ENCODE data around the gene DAPK3. TPM values are rescaled to one million over a fixed set of nuclear protein-coding genes. Genes with fewer than 3 reads are reported as not detected.
A peak's percentile ranks its signal among the peaks of the same experiment; 100 is the strongest.
"Not testable (repeated sequence)": the region's sequence is repeated elsewhere in the genome, so short reads cannot be mapped to it uniquely, and the experiment has no call there.

Gene DAPK3
- polyA plus RNA-seq, 1 donor = 97.3 TPM

DNA sequence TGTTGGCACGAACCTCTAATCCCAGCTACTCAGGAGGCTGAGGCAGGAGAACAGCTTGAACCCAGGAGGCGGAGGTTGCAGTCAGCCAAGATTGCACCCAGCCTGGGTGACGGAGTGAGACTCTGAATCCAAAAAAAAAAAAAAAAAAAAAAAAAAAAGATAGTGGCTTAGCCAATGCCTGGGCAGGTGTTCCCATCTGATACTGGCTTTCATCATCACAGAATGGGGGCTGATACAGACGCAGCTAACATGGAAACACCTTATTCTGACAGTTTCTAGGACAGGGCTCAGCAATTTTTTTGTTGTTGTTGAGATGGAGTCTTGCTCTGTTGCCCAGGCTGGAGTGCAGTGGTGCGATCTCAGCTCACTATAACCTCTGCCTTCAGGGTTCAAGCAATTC is 29.9 kb upstream of the DAPK3 start:
- not testable (repeated sequence) for DNase-seq

DNA sequence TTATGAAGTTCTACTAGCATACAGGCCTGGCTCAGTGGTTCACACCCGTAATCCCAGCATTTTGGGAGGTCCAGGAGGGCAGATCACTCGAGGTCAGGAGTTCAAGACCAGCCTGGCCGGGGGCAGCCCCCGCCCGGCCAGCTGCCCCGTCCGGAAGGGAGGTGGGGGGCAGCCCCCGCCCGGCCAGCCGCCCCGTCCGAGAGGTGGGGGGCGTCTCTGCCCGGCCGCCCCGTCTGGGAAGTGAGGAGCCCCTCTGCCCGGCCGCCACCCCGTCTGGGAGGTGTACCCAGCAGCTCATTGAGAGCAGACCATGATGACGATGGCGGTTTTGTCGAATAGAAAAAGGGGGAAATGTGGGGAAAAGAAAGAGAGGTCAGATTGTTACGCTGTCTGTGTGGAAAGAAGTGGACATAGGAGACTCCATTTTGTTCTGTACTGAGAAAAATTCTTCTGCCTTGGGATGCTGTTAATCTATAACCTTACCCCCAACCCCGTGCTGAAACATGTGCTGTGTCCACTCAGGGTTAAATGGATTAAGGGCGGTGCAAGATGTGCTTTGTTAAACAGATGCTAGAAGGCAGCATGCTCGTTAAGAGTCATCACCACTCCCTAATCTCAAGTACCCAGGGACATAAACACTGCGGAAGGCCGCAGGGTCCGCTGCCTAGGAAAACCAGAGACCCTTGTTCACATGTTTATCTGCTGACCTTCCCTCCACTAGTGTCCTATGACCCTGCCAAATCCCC is 27.9 kb upstream of the DAPK3 start:
- not testable (repeated sequence) for DNase-seq

DNA sequence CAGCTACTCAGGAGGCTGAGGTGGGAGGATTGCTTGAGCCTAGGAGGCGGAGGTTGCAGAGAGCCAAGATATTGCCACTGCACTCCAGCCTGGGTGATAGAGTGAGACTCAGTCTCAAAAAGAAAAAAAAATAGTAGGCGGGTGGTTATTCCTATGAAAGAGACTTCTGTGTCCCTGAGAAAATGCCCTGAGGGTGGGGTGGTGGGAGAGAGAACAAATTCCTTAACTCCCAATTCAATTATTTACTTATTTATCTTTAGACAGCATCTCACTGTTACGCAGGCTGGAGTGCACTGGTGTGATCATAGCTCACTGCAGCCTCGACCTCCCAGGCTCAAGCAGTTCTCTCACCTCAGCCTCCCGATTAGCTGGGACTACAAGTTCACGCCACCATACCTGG is 24.7 kb upstream of the DAPK3 start:
- no peak for DNase-seq

DNA sequence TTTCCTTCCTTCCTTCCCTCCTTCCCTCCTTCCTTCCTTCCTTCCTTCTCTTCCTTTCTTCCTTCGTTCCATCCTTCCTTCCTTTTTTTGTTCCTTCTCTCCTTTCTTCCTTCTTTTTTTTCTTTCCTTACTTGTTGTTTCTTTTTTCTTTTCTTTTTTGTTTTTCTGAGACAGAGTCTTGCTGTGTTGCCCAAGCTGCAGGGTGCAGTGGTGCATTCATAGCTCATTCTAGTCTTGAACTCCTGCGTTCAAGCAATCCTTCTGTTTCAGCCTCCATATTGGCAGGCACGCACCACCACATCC is 19.9 kb upstream of the DAPK3 start:
- DNase-seq = no peak

DNA sequence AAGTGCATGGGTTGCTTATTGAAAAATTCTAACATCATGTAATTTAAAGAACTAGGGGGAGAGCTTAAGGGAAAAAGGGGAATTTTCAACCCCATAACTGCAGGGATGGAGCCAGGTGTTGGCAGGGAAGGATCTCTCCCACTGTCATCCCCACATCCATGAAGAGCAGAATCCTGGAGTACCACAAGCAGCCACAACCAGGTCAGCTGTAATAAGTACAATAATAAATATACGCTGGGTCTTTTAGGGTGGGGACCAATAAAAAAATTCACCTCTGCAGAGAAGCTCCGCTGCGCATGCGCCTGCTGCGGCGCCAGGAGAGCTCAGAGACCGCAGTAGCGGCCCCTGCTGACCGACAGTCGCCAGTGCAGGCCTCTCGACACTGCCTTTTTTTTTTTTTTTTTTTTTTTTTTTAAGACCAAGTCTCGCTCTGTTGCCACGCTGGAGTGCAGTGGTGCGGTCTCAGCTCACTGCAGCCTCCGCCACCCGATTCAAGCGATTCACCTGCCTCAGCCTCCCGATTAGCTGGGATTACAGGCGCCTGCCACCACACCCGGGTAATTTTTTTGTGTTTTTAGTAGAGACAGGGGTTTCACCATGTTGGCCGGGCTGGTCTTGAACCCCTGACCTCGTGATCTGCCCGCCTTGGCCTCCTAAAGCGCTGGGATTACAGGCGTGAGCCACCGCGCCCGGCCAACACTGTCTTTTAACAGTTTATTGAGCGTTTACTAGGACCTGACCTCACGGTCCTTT is 16.9 kb upstream of the DAPK3 start:
- peak; percentile 92 for DNase-seq

DNA sequence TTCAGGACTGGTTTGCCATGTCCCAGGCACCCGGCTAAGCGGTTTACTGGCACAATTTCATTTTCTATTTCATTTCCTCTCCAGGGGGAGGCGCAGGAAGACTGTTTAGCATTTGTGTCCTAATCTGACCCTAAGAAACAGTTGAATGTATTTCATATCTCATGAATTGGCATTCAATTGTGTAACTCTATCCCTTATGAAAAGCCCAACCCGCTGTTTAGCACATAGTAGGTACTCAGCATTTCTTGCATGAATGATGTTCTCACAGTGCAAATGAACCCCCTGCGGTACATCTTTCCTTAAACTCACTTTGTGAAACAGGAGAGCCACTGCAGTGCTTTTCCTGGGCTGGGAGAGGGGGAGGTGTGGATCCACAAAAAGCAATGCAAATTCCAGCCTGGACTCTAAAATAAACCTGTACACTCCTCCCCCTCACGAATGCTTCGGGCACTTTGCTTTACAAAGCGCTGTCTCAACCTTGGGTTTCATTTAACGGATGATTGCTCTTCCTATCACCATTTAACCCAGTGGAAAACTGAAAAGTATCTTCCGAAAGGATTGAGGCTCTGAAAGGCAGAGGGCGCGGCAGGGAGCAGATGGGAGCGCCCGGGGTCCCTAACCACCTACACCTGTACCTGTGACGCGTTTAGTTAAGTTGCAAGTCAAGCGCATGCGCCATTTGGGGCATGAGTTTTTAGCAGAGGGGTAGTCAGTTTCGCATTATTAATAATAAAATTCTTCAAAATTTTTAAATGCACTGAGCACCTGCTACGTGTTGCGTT is 15.6 kb upstream of the DAPK3 start:
- no peak for DNase-seq

DNA sequence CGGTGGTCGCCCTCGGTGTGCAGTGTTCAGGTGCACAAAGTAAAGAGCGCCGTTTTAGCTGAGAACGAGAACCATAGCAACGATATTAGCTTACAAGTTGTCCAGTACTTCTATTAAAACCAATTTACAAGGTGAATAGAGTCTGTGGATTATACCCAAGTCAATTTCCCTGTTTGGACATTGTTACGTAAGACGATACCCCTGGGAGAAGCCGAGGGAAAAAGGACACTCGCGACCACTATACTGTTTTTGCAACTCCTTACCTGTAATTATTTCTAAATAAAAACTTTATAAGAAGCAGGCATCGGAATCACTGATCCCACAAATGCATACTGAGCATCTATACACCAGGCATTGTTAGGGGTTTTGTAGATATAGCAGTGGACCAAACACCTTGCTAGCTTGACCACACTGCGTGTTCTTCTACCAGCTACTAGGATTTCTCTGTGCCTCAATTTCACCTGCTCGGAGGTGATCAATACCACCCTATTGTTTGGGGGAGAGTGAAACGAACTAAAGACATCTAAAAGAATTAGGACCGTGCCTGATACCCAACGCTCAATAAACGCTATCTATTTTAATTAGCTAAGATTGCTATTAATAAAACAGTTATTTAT is 14.9 kb upstream of the DAPK3 start:
- no peak for DNase-seq

DNA sequence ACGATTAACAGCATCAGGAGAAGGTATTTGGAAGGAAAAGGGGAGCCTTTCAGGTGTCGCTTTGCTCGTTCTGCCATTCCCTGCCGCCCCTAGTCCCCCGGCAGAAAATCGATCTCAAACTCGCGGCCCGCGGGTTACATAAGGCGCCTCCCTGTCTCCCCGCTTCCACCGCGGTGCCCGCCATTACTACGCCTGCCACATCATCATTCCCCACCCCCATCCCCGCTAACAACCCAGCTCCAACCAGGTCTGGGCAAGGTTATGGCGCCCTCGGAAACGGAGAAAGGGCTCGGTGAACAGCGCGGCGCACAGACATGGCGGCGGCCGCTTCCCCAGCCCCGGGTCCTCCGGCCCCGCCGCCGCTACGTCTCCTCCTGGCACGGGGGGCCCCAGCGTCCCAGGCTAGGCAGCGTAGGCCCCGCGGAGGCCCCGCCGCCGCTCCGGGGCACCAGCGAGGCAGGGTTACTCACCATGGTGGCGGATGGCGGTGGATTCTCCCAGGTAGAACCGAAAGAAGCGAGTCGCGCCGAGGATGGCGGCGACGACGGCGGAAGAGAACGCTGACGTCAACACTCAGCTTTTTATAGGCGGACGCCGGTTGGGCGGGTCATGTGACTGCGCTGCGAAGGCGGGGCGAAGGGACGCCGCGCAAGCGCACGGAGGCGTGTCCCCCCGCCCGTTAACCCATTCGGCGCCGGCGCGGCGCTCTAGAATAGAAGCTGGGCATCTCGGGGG is 14.2 kb upstream of the DAPK3 start, which contains the start of gene EEF2:
EEF2 (minus strand) TSS at position 556 of the 735 bp plus-strand sequence; CDS start at position 473, 83 bp downstream.
- peak; percentile 95 for DNase-seq

DNA sequence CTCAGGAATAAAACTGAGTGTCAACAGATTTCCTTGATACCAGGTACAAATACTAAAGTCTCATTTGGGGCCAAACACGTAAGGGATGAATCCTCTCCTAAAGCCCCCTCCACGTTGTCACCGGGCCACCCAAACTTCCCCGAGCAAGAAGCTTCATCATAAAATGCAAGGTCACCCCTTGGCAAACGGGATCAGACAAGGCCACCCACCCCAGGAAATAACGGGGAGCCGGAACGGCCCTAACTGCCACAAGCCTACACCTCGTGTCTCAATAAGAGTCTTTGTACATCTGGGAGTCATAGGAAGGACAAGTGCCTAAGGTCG is 13.6 kb upstream of the DAPK3 start:
- DNase-seq = no peak

DNA sequence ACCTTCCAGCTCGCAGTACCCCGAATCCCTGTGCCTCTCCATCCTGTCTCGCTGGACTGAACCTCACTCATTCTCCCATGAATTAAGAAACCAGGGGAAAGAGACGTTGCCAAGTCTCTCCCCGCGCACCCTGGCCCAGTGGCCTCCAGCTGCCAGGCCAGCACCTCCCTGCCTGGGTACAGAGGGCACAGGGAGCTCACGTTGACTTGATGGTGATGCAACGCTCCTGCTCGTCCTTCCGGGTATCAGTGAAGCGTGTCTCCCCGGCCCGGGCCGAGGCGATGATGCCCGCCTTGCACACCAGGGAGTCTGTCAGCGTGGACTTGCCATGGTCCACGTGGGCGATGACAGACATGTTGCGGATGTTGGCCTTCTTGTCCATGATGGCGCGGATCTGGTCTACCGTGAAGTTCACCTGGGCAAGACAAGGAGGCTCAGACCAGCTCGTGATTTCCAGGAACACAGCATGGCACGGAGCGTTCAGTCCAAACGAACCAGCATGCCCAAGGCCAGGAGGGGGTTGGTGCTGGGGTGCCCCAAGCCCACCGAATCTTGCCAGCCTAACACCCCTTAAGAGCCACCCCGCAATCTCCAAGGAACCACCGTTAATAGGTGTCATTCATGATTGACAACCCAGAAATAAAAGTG is 13.2 kb upstream of the DAPK3 start:
- DNase-seq = no peak

DNA sequence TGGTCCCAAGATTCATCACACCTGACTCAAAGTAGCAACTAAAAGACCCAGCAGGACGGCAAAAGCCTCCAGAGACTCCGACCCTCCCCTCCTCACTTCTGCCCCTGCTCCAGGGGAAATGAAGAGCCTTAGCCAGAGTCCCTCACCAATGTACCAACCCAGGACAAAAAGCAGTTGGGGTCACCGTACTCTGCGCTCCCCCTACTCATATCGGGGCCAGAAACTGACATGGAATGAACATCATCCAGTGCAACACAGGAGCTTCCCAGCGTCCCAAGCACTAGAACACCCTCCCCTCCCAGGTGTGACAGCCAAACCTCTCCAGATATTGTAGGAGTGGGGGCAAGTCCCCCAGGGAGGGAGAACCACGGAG is 12.6 kb upstream of the DAPK3 start:
- DNase-seq = no peak

DNA sequence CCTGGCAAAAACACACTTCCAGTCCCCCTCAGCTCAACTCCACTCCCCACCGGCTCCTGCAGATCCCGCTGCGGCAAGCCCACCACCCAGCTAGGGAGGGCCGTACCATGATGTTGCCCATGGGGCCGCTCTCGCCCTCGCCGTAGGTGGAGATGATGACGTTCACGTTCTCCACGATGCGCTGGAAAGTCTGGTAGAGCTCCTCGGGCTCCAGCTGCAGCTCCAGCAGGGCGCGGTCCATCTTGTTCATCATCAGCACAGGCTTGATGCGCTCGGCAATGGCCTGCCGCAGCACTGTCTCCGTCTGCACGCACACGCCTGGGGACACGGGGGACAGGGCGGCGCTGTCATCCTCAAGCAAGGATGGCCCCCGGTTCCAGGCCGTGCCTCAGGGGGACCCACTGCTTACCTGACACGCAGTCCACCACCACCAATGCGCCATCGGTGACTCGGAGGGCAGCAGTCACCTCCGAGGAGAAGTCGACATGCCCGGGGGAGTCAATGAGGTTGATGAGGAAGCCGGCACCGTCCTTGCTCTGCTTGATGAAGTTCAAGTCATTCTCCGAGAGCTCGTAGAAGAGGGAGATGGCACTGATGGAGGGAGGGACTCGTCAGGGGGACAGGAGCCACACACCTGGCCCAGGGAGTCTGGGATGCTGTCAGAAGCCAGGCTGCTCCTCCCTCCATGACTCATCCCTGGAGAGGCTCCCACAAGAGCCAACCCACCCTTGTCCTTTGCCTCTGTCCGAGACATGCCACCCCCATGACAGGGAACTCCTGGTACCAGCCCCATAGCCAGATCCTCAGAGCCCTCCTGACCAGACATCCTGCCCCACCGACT is 12.0 kb upstream of the DAPK3 start:
- DNase-seq = no peak

DNA sequence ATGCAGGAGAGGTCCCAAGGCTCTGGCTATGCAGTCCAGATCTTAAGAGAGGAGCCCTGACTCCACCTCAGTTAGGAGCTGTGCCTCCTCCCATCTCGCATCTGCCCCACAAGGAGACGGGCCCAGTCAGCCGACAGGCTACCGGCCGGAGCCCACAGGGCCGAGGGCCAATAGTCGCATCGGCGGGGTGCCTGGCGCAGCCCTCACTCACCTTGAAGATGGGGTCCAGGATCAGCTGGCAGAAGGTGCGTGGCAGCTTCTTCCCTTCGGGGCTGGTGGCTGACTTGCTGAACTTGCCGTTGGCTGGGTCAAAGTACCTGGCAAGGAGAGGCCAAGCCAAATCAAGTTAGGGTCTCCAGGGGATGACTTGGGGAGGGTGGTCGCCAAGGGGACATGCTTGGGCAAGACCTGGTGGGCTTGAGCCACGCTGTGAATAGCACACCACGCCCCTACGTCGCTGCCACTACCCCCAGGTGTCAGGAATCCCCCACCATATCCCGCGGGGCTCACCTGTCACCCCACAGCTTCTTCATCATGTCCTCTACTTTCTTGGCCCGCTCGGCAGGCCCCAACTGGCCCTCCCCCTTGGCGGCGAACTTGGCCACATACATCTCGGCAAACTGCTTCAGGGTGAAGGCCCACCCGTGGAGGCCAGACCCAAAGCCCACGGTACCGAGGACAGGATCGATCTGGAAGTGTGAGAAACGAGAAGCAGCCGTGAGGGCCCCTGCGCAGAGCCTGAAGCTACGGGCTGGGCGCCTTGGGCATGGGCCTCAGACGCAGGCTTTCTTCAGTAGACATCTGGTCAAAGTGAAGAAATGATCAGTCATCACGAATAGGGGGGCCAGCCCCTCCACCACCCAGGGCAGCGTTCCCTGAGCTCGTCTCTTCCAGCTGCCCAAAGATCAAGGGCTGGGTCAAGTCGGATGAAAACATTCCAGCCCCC is 11.1 kb upstream of the DAPK3 start:
- DNase-seq = no peak

DNA sequence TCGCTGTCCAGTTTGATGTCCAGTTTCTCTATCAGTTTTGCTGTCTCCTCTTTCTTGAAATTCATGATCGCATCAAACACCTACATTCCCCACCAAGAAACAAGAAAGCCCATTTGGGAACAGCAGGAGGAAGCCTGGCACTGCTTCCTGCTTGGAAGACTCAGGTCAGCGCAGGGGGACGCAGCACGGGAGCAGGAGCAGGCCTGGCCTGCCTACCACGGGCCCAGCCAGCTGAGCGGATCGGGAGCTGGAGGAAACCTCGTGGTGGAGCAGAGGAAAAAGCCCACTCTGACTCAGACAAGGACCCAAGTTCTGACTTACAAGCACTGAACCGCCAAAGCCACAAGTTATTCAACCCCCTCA is 10.5 kb upstream of the DAPK3 start:
- no peak for DNase-seq

DNA sequence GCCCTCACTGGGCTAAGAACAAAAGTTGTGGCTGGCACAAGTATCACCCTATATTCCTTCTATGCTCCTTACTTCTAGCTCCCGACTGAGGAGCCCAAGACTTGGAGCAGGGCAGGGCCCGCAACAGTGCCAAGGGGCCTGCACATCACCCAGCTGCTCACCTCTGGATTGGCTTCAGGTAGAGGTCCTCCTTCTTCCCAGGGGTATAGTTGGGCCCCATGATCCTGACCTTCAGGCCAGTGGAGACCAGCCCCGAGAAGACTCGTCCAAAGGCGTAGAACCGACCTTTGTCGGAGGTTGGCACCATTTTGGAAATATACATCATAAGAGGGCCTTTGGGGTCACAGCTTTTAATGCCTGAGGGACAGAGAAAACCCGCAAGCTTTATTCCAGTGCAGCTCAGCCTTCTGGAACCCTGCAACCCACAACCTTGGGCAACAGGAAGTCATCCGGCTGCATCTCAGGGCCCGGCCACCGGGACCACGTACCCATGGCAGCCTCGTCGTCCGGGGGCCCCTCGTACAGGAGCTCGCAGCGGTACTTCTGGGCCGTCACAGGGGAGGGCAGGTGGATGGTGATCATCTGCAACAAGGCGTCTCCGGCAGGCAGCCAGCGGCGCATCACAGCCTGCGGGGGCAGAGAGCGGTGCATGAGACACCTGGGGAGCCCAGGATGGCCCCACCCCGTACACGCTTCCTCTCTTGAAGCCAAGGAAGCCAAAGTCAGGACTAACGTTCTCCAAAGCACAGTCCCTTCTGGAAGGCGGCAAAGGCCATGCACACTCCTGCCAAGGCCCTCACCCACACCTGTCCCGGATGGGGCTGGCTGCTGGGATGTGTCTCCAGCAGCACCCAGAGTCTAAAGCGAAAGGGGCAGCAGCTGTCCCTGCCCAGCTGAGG is 9.7 kb upstream of the DAPK3 start:
- no peak for DNase-seq

DNA sequence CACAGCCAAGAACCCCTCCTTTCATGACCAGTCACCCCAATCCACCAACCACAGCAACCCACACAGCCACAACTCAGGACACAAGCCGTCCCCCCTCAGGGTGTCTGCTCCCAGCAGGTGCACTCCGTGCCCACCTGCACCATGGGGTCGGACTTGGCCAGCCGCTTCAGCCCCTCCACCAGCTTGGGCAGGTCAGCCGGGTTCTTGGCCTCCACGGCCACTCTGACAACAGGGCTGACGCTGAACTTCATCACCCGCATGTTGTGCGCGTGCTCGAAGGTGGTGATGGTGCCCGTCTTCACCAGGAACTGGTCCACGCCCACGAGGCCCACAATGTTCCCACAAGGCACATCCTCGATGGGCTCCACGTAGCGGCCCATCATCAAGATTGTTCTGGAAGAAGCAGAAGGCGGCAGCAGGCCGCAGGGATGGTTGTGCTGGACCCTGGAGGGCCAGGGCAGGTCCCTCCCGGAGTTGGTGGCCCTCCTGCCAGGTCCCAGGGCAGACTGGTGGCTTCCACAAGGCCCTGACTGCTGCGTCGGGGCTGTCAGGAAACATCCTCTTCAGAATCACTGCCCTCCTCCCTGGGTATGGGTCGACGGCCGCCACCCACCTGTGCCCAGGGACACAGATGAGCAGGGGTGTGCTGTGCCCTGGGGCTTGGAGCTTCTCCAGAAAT is 8.9 kb upstream of the DAPK3 start:
- DNase-seq = no peak

DNA sequence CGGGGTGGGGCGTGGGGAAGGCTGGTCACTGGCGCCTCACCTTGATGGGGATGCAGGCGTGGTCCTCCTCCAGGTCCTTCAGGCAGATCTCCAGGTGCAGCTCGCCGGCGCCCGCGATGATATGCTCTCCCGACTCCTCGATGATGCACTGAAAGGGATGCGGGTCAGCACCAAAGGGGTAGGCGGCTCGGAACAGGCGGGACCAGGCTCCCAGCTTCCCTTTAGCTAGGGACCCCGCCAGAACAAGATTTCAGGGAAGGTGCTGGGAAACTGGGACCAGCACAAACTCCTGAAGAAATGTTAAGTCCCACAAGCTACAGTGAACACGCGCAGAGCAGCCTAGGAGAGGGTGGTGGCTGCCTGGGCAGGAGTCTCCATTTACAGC is 8.4 kb upstream of the DAPK3 start:
- DNase-seq = no peak

DNA sequence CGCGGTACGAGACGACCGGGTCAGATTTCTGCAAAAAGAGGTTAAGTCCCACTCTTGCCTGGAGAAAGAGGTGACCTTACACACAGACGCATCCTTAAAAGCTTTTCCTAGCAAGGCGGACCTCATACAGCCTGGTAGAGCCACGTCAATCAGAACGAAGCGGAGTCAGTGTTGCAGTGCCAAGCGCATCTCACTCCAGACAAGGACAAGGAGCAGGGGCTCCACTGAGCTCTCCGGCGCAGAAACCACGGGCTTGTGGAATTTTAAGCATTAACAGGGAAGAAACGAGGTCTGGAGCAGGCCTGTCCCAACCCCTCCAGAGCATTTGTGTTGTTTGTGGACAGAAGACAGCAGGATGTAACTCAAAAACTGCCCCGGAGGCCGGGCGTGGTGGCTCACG is 7.2 kb upstream of the DAPK3 start:
- DNase-seq = no peak

Measured in hindlimb muscle (tissue), 1 donor.